ENCODE data around the gene GRID1. TPM values are rescaled to one million over a fixed set of nuclear protein-coding genes. Genes with fewer than 3 reads are reported as not detected.

GRID1 gene
- total and polyA plus RNA-seq, 10 of the 15 experiments (the other 5 are each of a cell fraction or from before 2014, with no cell fraction given), result 0.04 to 0.62 (median 0.08) TPM; not detected in 5

- TF ChIP-seq ATF2 (IDR thresholded peaks at IDR 0.05; ENCODE audit: low read length), result no peak
- no peak for TF ChIP-seq HCFC1 (IDR thresholded peaks at IDR 0.05; ENCODE audit: low read length)
- TF ChIP-seq PAX8 (IDR thresholded peaks at IDR 0.05), result no peak
- TF ChIP-seq SKIL (IDR thresholded peaks at IDR 0.05; ENCODE audit: low read depth, poor library complexity, severe bottlenecking), result no peak
- no peak for TF ChIP-seq LARP7 (IDR thresholded peaks at IDR 0.05)
- TF ChIP-seq JUNB (IDR thresholded peaks at IDR 0.05), result no peak
Measured at GRCh38 chr10:86102031-86102430, 264.6 kb downstream of the GRID1 start (continued).

- no peaks in the 10 kb centered on the region for H3K79me2 ChIP-seq (ENCODE audit: control insufficient read depth, insufficient read depth, low read length)
- H3K9me3 ChIP-seq (replicated peaks; ENCODE audit: control insufficient read depth, insufficient read depth, low read length), result no peaks in the 10 kb centered on the region
- H4K20me1 ChIP-seq (ENCODE audit: control insufficient read depth, insufficient read depth), result no peaks in the 10 kb centered on the region; the same call in 1 of the 2 replicates
- H3K9ac ChIP-seq (ENCODE audit: control insufficient read depth, insufficient read depth, low read length), result no peak overlapping the region
- ATAC-seq (peak; percentile 88), DNase-seq (ENCODE audit: low read depth, low spot score) (no peak), FAIRE-seq (no peak)
- no peak overlapping the region for H3K4me2 ChIP-seq (ENCODE audit: control insufficient read depth, insufficient read depth)
- intact Hi-C loops (cut with micrococcal nuclease; ENCODE audit: unreplicated experiment) (loop anchor here (5.0 kb wide), 1 partner anchor 277 kb away; no protein-coding TSS in a partner anchor), in situ Hi-C loops (cut with MboI) (no loop called here)
- no peak overlapping the region for H3K27ac ChIP-seq (ENCODE audit: control insufficient read depth, insufficient read depth)
- ChIA-PET CTCF (interaction anchor here (0.9 to 2.0 kb wide), 2 partner anchors 10 kb away, joined by 4 to 14 read pairs; no protein-coding TSS in a partner anchor), POLR2A (no interaction called here), SMC1A (ENCODE audit: uncharacterized antibody, unreplicated experiment) (no interaction called here), RAD21 (ENCODE audit: unreplicated experiment) (interaction anchor here (1.1 kb wide), 1 partner anchor 106 kb away, joined by 3 read pairs; no protein-coding TSS in a partner anchor)
- H2AFZ ChIP-seq (ENCODE audit: control insufficient read depth, low read depth, low read length), result no peak overlapping the region
- 0% methylated on average over 5 of the region's 5 CpGs for WGBS (ENCODE audit: insufficient coverage, insufficient replicate concordance, low lambda C conversion rate, missing lambda C conversion rate)
- no TSS peak for BruUV-seq (replicated peaks)
- no peaks in the 10 kb centered on the region for H3K4me1 ChIP-seq (ENCODE audit: control insufficient read depth, insufficient read depth, low read length)
- H3K4me3 ChIP-seq, result no peak overlapping the region
- H3K27me3 ChIP-seq (replicated peaks in 1 of 2; ENCODE audit: control insufficient read depth in 2 of 2, insufficient read depth in 2 of 2, low read length in 1 of 2), result no peaks in the 10 kb centered on the region; a peak in 1 of 4 replicates
- TF ChIP-seq CTCF (IDR thresholded peaks at IDR 0.05 in 2 of 3, conservative IDR thresholded peaks at IDR 0.05 in 1 of 3; ENCODE audit: control insufficient read depth in 2 of 3, extremely low read depth in 1 of 3, insufficient read depth in 1 of 3, low read depth in 3 of 3, low read length in 3 of 3), result peak; percentile 35 to 60 (median 43); a peak in 5 of 6 replicates
- peak; percentile 44 for TF ChIP-seq RAD21 (IDR thresholded peaks at IDR 0.05; ENCODE audit: insufficient read depth, low read depth, low read length)
- TF ChIP-seq NFYB (IDR thresholded peaks at IDR 0.05; ENCODE audit: insufficient read depth, low read depth, low read length), result 0 out of 2 replicates have a peak, but pooled peaks have one; percentile 7
- no peak for TF ChIP-seq BACH1 (IDR thresholded peaks at IDR 0.05; ENCODE audit: borderline replicate concordance)
- no peaks in the 10 kb centered on the region for H3K36me3 ChIP-seq (ENCODE audit: control insufficient read depth in 2 of 2, insufficient read depth in 2 of 2, low read length in 1 of 2)
Measured at GRCh38 chr10:86100581-86101061, 266.0 kb downstream of the GRID1 start.
